NCI-H2196 treated with DMSO at 0.1 percent for 48 hours (cell line): ENCODE results near the gene TMEM94.
"Not testable (repeated sequence)": the region's sequence is repeated elsewhere in the genome, so short reads cannot be mapped to it uniquely, and the experiment has no call there.

ENCODE experiments used
- DNase-seq: peaks from one replicate; lab custom pipeline; 2025; ENCODE audit not compliant: unreplicated experiment; lab: John Stamatoyannopoulos, UW

TMEM94 gene

DNA sequence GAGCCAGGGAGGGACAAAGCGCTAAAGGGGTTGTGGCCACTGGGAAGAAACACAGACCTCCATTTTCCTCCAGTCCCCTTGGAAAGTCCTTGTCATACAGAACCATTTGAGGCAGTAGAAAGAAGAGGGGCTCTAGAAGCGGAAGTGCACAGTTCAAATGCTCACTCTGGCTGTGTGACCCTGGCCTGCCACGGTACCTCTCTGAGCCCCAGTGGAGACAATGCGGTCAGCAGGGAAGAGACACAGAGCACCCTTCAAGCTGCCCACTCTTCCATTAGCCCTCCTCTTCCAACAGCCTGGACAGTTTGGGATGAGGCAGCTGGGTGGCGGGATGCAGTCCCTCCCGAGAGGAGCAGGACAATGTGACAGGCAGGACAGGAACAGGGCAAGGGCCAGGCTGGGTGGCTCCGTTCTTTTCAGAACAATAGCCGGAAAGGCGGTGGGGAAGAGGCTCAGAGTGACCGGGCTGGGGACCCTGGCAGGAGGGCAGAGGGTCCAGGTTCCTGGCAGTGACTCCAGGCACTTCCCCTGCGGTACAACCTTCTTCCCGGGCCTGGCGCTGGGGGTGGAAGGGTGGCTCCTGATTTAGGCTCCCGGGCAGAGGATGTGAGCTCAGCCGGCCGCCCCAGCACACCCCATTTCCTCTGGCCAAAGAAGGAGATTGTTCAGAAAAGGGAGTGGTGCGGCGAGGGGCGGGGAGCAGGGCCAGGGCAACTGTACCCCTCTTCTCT, 53.3 kb downstream of the TMEM94 start:
- DNase-seq = no peak

DNA sequence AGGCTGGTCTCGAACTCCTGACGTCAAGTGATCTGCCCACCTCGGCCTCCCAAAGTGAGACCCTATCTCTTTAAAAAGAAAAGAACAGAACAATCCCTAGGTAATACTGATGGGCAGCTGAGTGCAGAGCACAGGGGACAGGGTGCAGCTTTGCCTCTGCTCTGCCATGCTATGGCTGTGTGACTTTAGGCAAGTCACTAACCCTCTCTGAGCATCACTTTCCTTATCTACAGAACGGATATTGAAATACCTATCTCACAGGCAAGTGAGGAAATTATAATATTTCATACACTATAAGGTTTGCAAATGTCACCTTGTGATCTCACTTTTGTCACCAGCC, 54.8 kb downstream of the TMEM94 start:
- no peak for DNase-seq

DNA sequence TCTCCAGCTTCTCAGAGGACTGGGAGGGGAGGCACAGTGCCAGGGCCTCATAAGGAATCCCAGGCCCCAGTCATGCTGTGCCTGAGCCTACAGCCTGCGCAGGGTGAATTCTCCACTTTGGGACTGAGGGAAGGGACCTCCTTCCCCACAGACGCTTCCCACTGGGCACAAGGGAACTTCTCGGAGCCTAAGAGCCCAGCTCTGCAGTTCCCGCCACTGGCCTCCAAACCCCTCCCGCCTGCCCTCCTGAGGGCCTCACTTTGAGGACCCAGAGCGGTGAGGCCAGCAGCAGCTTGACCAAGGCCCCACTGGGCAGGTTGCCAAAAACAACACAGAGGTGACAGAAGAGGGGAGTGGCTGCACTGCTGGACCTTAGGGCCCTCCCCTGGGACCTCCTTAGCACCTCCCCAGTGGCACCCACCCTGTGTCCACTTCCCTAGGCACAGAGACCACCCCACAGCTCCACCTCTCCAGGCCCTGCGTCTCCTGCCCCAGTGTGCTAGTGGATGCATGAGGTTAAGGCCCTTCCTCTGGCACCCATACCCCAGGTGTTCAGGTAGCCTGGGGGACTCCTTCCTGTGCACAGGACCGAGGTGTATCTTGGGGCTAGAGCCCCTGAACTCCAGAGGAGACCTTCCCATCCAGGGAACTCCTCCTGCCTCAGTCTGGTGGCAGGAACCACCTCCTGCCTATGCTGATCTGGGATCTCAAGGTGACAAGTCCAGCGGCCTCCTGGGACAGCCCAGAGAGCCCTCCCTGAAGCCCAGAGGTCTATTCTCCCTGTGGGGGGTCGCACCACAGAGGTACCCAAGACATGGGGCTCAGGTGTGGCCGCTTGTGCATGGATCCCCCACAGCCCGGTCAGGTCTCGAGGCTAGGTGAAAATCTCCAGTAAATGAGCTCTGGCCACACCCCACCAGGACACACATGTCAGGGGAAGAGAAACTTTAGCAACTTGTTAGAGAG, 55.5 kb downstream of the TMEM94 start:
- peak; percentile 22 for DNase-seq

DNA sequence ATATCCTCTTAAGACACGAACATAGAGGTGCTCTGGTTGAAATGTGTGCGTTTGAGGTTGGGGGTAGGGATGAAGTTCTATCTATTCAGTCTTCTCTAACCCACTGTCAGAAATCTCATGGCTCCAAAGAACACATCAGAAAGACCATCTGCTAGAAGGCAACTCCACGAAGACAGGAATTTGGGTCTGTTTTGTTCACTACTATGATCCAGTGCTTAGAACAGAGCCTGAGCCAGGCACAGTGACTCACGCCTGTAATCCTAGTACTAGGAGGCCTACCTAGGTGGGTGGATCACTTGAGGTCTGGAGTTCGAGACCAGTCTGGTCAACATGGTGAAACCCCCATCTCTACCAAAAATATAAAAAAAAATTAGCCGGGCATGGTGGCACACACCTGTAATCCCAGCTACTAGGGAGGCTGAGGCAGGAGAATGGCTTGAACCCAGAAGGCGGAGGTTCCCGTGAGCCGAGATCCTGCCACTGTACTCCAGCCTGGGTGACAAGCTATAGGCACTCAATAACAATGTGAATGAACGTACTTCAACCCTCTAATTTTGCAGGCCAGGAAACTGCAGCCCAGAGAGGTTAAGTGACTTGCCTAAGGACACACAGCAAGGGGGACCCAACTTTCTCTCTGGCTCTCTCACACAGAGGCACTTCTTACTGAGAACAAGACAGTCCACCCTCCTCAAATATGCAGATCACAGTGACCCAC, 56.6 kb downstream of the TMEM94 start:
- no peak for DNase-seq

DNA sequence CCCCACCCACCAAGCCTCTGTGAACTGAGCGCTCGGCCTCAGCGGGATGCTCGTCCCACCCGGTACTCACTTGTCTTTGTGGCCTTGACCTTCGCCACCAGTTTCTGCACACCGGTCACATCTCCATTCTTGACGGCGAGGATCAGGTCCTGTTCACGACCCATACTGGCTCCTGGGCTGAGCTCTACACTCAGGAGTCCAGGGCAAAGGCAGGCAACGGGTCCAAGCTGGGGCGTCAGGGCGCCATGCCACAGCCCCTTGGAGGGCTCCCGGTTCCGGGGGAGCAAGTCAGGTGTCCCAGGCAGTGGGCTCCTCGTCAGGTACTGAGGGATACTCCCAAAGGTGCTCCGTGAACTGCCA, 57.2 kb downstream of the TMEM94 start:
- DNase-seq = no peak

DNA sequence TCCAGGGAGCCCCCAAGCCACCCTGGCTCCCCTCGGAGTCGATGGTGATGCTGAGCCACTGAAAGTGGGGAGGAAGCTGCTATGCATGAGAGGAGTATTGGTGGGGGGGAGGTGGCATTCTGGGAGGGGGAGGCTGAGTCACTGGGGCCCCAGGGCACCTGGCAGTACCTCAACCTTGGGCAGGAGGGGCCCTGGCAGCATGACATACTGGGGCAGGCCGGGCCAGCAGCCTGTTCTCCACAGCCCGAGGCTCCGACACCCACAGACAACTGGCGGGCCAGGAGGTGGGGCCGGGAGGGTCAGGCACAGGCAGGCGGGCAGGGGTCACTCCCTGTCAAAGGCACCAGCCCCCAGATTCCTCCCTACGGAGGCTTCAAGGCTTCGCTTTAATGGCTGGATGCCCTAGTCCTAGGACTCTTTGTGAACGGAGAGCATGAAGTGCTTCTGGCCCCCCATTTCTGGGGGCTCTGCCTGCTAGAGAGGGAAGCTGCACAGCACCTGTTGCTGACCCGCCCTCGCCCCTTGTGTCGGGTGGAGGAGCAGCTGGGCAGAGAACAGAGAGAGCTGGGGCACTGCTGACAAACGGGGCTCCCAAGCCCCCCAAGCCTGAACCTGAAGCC, 58.0 kb downstream of the TMEM94 start:
- DNase-seq = no peak

DNA sequence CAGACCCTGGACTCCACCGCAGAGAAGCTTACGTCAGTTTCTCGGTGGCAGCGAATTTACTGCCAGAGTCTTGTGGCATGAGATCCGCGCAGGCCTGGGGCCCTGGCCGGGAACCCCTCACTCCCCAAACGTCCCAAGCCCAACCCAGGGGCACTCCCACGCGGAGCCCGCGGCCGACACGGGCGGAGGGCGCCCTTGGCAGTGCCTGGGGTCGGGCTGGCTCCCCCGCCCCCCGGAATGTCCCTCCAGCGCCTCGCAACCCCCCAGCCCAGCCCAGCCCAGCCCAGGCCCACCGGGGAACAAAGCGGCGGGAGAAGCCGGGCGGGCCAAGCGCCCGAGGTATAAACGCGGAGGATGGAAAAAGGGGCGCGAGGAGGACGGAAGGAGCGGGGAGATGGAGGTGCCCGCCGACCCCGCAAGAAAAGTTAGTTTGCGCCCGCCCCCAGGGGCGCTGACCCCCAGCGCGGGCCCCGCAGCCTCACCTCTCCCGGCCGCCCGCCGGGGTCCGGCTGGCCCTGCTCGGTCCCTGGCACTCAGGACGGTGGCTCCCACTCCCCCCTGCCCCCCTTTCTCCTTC, 58.6 kb downstream of the TMEM94 start:
- no peak for DNase-seq

DNA sequence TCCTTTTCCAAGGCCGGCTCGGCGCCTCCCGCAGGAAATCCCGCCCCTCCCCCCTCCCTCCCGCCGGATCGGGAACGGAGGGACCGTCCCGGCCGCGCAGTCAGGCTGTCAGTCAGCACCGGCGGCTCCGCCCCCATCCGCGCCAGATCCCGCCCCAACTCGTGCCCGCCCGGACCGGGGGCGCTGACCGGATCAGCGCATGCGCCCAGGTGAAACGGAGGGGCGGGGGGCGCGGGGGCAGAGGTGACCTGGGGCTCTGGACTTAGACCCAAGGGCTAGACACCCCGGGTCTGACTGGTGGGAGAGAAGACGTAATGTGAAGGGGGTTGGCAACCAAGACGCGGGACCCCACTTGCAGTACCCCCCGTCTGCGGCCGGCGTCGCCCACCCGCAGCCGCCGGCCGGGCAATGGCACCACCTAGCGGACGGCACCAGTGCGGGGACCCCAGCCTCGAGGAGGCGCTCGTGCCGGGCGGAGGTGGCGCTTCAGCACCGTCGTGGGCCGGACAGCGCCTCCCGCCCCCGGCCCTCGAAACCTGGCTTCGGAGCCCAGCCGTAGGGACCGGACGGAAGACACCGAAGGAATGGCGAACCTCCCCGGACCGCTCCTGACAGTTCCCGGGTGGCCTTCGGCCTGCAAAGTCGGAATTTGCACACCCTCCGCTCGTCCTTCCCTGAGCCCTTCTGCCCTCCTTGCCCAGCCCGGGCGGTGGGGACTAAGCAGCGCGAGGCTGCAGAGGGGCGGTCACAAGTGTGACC, 59.2 kb downstream of the TMEM94 start, which contains the start of gene CASKIN2:
Gene CASKIN2, minus strand, starts transcription at position 42 of the 759 bp plus-strand sequence. CDS start 1,733 bp downstream, outside the sequence.
- peak; percentile 86 for DNase-seq

DNA sequence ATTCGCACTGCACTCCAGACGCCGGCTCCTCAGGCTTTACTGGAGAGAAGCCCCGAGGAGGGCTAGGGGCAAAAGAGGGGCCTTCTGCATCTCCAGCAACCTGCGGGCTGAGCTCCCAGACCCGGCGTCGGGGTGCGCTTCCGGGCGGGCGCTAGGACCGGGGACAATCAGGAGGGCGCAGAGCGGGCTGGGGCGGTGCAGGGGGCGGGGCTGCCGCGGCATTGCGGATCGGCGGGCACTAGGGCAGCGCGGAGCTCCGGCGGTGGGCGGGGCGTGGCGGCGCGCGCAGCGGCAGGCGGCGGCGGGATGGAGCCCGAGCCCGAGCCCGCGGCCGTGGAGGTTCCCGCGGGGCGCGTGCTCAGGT, 59.8 kb downstream of the TMEM94 start, which contains the start of gene TSEN54:
Gene TSEN54, plus strand, starts transcription at position 274 of the 364 bp plus-strand sequence. Its CDS starts 33 bp downstream, at position 307.
- peak; percentile 91 for DNase-seq

DNA sequence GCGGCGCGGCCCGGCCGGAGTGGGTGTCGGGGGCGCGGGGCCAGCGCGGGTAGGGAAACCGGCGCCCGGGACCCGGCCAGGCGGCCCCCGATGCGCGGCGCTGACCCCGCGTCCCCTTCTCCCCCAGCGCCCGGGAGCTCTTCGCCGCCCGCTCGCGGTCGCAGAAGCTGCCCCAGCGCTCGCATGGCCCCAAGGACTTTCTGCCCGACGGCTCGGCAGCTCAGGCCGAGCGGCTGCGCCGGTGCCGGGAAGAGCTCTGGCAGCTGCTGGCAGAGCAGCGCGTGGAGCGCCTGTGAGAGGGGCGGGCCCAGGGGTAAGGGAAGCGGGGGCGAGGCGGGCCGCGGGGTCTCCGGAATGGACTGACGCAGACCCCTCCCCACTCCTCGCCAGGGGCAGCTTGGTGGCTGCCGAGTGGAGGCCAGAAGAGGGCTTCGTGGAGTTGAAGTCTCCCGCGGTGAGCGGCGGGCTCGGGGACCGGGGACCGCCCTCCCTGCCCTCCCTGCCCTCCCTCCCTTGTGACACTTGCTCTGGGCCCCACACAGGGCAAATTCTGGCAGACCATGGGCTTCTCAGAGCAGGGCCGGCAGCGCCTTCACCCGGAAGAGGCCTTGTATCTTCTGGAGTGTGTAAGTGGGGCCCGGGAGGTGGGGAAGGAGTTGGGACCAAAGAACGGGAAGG, 60.3 kb downstream of the TMEM94 start:
- no peak for DNase-seq

DNA sequence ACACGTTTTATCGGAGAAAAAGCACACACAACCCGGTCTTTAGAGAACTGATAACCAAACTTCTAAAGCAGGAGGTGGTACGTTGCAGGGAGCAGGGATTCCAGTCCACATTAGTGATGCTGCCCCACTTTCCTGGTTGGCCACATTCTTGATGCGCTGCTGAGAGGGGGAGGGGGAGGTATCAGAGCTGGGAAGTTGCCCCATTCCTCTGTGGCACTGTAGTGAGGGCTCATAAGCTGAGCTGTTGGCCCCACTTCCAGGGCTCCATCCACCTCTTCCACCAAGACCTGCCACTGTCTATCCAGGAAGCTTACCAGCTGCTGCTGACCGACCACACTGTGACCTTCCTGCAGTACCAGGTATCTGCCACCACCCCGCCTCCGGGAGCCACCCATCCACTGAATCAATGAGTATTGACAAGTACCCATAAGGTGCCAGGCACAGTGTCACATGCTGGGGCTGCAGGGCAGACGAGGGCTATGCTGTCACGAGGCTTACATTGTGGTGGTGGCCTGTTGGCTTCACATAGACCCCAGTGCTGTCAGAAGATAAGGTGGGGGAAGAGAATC, 60.9 kb downstream of the TMEM94 start:
- no peak for DNase-seq

DNA sequence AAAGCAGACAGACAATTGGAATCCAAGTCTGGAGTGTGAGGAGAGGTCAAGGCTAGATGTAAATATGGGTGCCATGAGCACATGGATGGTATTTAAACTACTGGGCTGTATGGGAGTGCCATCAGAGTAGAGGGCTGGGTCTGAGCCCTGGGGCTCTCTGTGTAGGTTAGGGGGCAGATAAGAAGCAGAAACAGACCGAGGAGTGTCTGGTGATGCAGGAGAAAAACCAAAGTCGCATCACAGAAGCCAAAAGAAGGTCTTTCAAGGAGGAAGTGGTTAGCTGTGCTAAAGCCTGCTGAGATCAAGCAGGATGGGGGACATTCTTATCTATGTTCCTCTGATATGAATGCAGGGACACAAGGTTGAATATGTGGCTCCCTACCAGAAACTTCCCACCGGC, 61.8 kb downstream of the TMEM94 start:
- DNase-seq = no peak

DNA sequence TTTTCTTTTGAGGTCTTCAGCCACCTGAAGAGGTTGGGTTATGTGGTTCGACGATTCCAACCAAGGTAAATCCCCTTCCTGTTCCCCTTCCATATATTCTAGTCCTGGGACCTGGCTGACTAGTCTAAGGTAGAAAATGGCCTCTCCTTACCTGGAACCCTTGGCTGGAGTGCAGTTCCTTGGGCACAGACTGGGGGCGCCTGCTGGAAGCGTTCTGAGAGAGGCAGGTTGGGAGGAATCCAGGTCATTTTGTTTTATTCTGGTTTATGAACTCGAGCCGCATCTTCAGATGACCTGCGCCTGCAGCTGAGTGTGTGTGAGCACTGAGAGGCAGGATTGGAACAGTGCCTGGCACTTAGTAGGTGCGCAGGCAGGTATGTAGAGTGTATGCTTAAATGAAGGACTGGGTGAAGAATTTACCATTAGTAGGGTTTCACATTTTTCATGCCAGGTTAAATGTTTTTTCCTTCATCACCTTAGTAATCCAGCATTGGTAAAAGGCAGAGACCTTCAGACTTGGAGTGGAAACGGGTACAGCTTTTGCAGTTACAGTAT, 62.6 kb downstream of the TMEM94 start:
- no peak for DNase-seq

DNA sequence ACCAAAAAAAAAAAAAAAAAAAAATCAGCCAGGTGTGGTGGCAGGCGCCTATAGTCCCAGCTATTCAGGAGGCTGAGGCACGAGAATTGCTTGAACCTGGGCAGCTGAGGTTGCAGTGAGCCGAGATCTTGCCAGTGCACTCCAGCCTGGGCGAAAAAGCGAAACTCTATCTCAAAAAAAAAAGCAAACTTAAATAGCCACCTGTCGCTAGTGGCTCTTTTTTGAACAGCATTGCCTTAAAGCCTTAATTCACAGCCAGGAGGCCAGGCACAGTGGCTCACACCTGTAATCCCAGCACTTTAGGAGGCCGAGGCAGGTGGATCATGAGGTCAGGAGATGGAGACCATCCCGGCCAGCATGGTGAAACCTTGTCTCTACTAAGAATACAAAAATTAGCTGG, 64.0 kb downstream of the TMEM94 start:
- not testable (repeated sequence) for DNase-seq

DNA sequence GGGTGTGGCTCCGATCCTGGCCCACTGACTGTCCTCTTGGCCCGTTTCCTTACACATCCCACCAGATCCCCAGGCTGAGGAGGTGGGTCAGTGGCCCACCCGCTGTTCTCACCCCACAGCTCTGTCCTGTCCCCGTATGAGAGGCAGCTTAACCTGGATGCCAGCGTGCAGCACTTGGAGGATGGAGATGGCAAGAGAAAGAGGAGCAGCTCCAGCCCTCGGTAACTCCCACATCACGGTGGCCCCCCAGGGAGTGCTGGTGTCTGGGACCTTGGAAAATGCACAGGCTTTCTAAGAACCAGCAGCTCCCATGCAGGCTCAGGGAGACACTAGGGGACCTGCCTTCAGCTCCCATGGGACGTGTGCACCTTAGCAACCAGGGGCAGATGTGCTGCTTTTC, 64.9 kb downstream of the TMEM94 start:
- no peak for DNase-seq

DNA sequence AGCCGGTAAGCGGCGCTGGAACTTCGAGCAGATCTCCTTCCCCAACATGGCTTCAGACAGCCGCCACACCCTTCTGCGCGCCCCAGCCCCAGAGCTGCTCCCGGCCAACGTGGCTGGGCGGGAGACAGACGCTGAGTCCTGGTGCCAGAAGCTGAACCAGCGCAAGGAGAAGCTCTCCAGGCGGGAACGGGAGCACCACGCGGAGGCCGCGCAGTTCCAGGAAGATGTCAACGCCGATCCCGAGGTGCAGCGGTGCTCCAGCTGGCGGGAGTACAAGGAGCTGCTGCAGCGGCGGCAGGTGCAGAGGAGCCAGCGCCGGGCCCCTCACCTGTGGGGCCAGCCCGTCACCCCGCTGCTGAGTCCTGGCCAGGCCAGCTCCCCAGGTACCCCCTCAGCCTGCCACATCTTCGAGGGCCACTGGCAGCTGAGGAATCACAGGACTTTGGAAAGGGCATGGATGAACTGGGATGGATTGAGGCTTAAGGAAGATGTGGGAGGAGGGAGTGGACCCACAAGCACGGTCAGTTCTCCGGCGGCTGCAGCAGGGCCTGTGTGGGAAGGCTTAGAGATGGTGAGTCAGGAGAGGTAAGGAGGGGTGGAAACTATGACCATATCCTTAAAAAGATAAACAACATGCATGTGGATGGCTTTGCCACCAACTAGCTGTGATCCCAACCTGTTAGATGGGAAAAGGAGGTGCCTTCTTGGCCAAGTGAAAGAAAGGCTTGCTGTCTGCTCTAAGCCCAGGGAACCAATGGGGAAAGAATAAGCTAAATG, 65.7 kb downstream of the TMEM94 start:
- no peak for DNase-seq

DNA sequence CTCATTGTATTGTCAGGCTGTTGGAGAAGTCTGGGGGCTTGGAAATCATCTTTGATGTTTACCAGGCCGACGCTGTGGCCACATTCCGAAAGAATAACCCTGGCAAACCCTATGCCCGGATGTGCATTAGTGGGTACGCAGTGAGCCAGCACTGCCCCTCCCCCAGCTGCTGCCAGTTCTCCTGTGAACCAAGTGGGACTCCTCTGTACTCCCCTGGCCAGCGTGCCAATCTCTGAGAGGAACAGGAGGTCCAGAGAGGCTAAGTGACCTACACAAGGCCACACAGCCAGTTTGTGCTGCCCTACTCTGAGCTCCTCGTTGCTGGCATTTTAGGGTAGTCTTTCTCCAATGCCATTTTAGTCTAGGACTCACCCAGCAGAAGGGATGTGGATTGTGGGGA, 67.2 kb downstream of the TMEM94 start:
- no peak for DNase-seq
